ENCODE measurements around the gene TEX35.

The TEX35 gene

GRCh38 chr1:178536329-178536728, 23.4 kb downstream of the TEX35 start:
- peak overlapping the region; percentile 67 for H3K27ac ChIP-seq
- POLR2A ChIA-PET (ENCODE audit: low non-redundant PET), result no interaction called here
- CTCF ChIA-PET, result interaction anchor here (0.6 to 1.3 kb wide), 2 partner anchors 237 to 466 kb away, joined by 3 to 5 read pairs; no protein-coding TSS in a partner anchor
- TF ChIP-seq CTCF (conservative IDR thresholded peaks at IDR 0.05; ENCODE audit: low read depth), result no peak
- DNase-seq (ENCODE audit: low spot score), result no peak

GRCh38 chr1:178536844-178537371, 24.0 kb downstream of the TEX35 start:
- DNase-seq (ENCODE audit: low spot score), result peak; percentile 86
- no peak for TF ChIP-seq CTCF (conservative IDR thresholded peaks at IDR 0.05; ENCODE audit: low read depth)
- H3K27ac ChIP-seq, result peak overlapping the region; percentile 67
- CTCF ChIA-PET, result interaction anchor here (0.6 to 1.3 kb wide), 3 partner anchors 190 to 480 kb away, joined by 3 to 5 read pairs (median 5); no protein-coding TSS in a partner anchor
- POLR2A ChIA-PET (ENCODE audit: low non-redundant PET), result no interaction called here

- ChIA-PET CTCF (interaction anchor here (0.6 to 1.3 kb wide), 2 partner anchors 465 to 480 kb away, joined by 4 to 5 read pairs; no protein-coding TSS in a partner anchor), POLR2A (ENCODE audit: low non-redundant PET) (no interaction called here)
- H3K27ac ChIP-seq, result peak overlapping the region; percentile 67
- no peak for DNase-seq (ENCODE audit: low spot score)
- no peak for TF ChIP-seq CTCF (conservative IDR thresholded peaks at IDR 0.05; ENCODE audit: low read depth)
Measured at GRCh38 chr1:178537382-178538090, 24.6 kb downstream of the TEX35 start.

- DNase-seq (ENCODE audit: low spot score), result peak; percentile 17
- no peak overlapping the region; the same call in 1 of the 2 replicates for H3K27ac ChIP-seq
- ChIA-PET CTCF (interaction anchor here (0.6 to 1.3 kb wide), 2 partner anchors 360 to 464 kb away, joined by 3 to 4 read pairs; no protein-coding TSS in a partner anchor), POLR2A (ENCODE audit: low non-redundant PET) (no interaction called here)
- TF ChIP-seq CTCF (conservative IDR thresholded peaks at IDR 0.05; ENCODE audit: low read depth), result no peak
Measured at GRCh38 chr1:178538192-178538916, 25.4 kb downstream of the TEX35 start.

GRCh38 chr1:178539291-178539690, 26.4 kb downstream of the TEX35 start:
- DNase-seq (ENCODE audit: low spot score), result no peak
- no peak for TF ChIP-seq CTCF (conservative IDR thresholded peaks at IDR 0.05; ENCODE audit: low read depth)
- POLR2A ChIA-PET (ENCODE audit: low non-redundant PET), result no interaction called here
- no peak overlapping the region for H3K27ac ChIP-seq
- CTCF ChIA-PET, result interaction anchor here (0.6 kb wide), 2 partner anchors 28 to 214 kb away, joined by 3 to 4 read pairs; no protein-coding TSS in a partner anchor

- ChIA-PET POLR2A (ENCODE audit: low non-redundant PET) (no interaction called here), CTCF (interaction anchor here (0.6 to 2.3 kb wide), 2 partner anchors 8 to 29 kb away, joined by 3 to 7 read pairs; no protein-coding TSS in a partner anchor)
- no peak for DNase-seq (ENCODE audit: low spot score)
- no peak for TF ChIP-seq CTCF (conservative IDR thresholded peaks at IDR 0.05; ENCODE audit: low read depth)
- no peak overlapping the region for H3K27ac ChIP-seq
Measured at GRCh38 chr1:178540204-178540603, 27.3 kb downstream of the TEX35 start.

Data from RWPE1 (cell line).